Glomerular visceral epithelial cell (primary cell): Measurements from ENCODE around the gene NT5DC2.

Experiments used
- DNase-seq: peaks from one replicate; pipeline ENCODE4 v3.0.0-alpha.2; 2016; ENCODE audit errors: extremely low spot score

The NT5DC2 gene

DNA sequence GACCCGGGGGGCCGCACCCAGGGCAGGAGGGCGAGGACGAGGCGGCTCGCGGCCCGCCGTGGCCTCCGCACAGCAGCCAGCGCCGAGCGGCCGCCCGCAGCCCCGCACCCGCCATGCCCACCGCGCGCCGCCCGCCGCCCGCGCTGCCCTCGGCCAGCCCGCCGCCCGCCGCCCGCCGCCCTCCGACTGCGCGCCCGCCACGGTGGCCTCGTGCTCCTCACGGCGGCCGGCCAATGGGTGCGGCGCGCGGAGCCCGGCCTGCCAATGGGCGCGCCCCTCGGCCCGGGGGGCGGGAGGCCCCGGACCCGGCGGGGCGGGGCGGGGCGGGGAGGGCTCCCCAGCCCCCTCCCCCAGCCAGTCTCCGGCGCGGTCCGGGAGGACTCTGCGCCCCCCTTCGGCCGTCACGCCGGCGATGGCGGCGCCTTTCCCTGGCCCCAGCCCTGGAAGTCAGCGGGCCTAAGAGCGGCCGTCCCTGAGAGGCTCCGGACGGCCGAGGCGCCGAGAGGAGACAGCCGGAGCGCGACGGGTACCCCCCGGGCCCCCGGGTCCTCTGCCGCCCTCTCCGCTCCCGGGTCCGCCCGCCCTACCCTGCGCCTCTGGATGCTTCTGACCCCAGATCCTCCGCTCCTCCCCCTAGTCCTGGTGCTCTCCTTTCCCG, at the start of gene NT5DC2:
Gene NT5DC2, minus strand, starts transcription at position 235 of the 658 bp plus-strand sequence. Its CDS starts 120 bp downstream, at position 115.
- peak; percentile 84 for DNase-seq

DNA sequence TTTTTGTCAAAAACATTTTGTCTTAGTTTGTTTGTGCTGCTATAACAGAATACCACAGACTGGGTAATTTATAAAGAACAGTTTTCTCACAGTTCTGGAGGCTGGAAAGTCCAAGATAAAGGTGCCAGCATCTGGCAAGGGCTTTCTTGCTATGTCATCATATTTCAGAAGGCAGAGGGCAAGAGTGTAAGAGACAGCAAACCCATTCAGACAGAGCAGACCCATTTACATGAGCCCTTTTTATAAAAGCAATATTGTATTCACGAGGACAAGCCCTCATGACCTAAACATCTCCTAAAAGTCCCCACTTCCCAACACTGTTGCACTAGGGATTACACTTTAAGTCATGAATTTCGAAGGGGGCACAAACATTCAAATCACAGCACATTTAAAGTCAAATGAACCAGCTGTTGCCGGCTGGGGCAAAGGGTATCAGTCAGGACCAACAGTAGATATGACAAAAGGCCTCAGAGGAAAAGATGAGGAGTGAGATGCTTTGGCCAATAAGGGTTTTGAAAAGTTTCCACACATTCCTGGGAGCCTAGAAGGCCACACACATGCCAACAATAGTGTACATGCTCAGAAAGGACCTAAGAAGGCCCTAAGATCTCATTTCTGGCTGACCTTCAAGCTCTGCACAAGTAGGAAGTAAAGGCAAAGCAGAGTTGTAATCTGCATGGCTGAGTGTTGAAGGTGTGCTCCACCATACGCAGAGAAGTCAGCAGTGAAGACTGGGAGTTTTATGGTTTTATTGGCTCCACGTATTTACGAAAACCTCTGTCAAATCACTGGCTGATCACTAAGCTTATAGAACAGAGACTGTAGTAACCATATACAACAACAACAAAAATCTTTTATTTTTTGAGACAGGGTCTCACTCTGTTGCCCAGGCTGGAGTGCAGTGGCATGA, 40.7 kb upstream of the NT5DC2 start:
- DNase-seq, result no peak

DNA sequence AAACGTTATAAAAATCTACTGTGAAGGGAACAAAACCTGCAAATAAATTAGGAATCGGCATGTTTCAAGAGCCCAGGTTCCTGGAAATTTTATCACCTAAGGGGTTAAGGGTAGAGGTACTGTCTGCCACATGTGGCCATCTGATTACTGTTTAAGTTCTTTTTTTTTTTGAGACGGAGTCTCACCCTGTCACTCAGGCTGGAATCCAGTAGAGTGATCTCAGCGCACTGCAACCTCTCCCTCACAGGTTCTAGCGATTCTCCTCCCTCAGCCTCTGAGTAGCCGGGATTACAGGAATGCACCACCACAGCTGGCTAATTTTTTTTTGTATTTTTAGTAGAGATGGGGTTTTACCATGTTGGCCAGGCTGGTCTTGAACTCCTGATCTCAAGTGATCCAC, 38.6 kb upstream of the NT5DC2 start:
- DNase-seq, result no peak

DNA sequence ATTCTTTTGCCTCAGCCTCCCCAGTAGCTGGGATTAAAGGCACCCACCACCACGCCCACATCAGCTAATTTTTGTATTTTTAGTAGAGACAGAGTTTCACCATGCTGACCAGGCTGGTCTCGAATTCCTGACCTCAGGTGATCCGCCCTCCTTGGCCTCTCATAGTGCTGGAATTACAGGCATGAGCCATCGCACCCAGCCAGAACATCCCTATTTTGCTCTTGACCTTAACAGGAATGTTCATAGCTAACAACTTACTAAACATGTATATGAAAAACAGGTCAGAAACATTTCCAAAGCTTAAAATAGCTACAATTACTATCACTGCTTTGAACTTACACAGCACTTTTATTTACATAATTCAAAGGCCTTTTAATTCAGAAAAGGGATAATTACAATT, 36.4 kb upstream of the NT5DC2 start:
- DNase-seq, result no peak

DNA sequence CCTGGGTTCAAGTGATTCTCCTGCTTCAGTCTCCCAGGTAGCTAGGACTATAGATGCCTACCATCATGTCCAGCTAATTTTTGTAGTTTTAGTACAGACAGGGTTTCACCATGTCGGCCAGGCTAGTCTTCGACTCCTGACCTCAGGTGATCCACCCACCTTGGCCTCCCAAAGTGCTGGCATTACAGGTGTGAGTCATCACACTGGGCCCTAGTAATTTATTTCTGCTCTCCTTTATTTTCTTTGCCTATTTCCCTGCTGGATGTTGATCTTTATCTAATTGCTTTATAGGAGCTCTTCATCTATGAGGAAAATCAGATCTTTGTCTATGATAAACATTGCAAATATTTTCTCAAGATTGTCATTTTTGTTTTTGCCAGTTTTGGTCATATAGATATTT, 34.4 kb upstream of the NT5DC2 start:
- DNase-seq, result no peak

DNA sequence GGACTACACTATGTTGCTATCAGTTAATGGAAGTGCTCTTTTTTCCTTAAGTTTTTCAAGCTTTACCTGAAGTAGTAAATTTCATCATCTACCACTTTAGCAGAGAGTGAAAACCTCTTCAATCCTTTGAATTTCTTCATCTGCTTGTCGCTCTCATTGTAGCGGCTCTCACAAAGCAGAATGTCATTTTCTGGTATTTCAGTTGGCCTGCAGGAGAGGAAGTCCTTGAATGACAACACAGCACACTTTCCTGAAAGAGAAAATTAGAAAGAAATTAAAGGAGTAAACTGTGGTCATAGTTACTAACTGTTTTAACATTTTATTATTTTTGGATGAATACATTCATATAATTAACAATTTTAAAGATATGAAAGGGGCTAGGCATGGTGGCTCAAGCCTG, 30.3 kb upstream of the NT5DC2 start:
- DNase-seq, result no peak

DNA sequence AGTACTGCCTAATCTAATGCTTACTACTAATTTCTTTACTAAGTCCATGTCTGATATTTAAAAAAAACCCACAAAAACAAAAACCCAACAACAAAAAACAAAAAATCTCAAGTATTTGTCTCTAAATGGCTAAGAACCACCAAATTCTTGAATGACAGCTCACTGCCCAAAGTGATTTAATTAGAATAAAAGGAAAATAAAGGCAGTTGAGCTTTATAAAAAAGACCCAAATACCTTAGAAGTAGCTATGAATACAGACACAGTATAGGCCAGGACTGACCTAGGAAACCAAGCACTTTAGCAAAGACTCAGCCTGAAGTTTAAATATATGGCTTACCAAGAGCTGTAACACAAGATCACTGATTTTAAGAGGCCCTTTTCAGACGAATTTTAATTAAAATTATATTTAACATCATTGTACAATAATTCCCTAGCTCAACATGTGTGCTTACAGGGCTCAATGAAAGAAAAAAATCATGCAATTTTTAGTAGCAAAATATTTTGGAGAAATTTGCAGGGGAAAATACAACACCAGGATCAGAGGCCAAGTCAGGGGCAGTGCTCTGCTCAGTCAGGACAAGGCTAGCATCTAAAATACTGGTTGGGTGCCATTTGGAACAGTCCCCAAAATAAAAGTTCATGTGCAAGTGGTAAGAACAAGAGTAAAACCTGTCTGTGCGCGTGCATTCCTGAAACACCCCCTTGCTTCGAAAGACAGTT, 27.5 kb upstream of the NT5DC2 start:
- DNase-seq, result no peak

DNA sequence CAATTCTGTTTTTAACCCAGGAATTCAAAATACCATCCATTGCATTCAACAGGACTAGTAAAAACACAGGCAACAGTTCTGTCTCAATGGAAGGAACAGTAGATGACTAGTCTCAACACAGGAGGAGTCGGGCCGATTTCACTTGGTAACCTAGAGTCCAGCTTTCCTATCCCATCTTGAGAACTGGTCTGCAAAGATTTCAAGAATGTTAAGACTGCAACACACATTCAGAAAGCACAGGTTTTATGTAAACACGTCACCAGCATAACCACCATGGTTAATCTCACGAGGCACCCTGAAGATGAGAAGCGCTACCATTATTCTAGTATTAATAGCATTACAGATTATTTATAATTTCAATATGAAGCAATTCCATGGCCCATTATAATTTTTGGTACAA, 24.8 kb upstream of the NT5DC2 start:
- DNase-seq, result no peak

DNA sequence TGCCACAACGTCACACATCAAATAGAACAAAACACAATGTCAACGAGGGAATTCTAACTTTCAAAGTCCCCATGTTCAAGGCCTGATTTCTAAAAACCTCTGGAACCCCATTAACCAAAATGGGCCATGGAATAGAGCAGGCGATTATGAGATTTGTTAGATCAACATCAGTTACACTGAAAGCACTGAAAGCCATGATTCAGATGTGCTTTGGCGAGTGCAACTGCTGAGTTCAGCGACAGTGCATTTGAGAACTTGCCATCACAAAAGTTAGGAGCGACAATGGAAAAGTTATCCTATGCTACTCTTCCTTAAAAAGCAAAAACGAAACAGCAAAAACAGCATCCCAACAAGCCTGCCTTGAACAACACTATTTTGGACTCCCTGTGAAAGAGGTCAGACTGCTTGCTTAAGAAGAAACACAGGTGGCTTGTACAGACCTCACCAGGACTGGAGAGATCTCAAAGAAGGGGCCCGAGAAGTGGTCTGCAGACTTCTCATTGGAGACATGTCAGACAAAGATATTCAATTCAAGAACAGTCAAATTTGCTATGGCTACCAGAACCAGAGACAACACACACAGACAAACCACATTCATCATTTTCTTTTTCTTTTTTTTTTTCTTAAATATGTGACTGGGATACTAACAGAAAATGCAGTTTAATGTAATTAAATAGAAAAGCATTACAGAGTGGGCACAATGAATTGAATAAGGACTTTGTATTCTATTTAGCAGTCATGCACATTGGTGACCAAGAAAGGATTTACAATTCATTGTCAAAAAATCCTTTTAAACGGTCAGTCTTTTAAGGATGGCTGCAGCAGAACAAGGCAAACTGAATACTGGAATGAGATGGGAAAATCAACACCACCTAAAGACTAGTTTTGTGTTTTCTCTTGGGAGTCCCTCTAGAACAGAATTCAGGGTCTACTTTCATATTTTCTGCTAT, 23.6 kb upstream of the NT5DC2 start:
- no peak for DNase-seq

DNA sequence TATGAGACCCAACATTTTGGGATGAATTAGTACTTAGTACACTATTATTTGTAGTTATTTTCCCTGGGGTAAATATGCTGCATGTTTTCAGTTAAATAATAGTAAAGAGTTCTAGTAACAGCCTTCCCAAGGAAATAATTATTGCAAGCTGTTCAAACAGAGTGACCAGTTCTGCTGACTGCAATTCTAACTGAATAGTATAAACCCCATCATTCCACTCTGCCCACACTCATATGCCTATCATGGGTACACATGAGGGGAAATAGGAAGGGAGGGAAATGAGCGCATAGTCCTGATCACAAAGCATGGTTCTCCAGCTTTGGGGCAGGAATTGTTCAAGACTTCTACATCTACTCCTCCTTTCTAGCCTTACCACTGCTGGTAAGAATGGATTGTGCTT, 21.4 kb upstream of the NT5DC2 start:
- DNase-seq, result no peak

DNA sequence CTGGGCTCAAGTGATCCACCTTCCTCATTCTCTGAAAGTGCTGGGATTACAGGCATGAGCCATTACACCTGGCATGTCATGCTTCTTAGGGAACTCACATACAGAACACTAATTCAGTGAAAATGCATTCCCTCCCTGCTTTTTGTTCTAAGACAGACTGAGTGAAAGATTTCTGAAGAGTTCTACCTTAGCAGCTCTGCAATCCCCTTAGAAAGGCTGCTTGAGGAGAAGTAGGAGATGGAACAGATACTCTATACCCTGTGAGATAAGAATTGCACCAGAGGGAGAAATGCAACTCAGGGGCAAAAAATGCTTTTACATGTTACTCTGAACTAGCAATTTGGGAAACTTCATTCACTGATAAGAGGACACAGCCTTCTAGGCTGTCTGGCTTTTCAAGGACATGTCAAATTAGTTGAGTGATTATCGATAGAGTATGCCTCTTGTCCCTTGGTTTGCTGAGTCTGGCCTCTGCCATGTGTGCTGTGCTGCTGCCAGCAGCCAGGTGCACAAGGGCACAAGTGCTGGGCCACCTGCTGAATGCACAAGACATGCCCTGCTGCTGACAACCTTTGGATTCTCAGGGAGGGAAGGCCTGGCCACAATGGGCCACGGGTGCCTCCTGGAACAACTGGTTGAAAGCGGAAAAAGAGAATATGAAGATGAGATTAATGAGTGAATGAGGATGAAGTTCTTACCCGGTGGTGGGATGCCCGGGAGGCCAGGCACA, 20.5 kb upstream of the NT5DC2 start:
- no peak for DNase-seq

DNA sequence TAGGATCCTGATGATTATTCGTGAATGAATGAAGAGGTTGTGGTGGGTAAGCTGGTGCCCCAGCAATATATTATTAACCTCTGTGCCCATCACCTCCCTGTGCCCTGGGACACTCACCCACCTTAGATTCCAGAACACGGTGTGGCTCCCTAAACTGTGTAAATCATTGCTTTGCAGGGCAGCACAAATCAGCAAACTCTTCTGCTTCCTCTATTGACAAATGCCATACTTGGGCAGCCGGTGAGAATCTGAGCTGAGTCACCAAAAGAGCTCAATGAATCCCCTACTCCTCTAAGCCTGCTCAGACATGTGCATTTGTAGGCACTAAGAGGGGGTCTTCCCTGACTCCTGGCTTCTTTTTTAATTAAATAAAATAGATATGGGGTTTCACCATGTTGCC, 18.4 kb upstream of the NT5DC2 start:
- no peak for DNase-seq

DNA sequence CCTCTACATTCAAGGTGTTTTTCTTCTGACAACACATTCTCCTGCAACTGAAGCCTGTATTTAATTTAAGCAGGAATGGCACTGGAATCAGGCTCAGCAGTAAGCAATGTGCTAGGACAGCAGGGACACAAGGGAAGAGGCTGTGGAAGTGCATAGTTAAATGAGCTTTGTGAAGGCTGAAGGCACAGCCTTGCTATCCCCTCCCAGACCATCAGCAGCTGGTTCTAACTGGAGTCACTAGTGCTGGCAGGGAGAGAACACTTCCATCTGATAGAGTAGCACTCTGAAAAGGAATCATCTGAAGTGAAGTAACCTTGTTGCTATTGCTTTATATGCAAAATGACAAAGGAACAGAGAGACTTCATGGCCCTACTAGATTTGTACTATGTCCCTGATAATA, 17.5 kb upstream of the NT5DC2 start:
- DNase-seq, result no peak

DNA sequence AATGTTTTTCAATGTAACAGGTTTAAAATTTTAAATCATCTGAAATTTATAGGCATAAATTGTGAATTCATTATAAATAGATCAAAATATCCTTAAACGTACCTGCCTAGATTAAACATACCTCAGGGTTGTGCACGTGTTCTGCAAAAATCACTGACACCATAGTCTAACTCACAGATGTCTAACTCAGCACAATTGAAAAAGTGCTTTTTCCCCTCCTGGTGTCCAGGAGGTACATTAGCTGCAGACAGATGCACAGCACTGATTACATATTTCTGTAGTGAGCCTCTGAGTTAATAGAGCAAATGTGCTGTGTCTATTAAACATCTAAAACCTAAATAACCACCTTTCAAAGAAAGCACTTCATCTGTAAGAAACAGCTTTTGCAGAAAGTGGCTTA, 13.5 kb upstream of the NT5DC2 start:
- DNase-seq, result no peak

DNA sequence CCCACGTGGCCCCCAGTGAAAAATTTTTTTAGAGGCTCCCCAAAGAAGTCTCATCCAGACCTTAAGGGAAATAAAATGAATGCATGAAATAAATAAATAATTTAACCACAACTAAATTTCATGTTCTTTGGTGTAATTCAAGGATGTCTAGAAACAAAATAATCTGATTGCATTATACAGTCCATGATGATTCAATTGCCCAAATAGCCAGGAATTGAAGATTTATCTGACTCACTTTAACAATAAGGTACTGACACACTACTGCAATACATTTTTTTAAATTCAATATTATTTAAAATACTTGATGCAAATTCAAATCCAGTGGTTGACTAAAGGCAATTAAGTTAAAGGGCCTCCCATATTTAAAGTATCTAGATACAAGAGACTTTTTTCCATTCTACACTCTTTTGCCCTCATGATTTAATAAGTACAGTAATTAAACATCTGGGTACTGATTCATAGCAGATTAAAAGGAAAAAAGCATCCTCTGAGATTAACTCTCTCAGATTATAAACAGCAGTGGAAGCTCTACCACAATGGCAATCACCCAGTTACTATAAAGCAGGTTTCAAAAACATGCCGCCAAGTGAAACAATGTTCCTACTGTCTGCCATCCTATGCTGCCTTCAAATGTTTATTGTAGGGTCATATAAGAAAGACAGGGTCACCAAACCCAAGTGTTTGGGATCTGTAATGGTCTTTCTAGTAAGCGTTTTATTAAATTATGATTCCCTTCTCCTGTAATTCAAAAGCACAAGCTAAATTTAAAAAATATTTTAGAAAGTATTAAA, 12.6 kb upstream of the NT5DC2 start:
- DNase-seq, result no peak

DNA sequence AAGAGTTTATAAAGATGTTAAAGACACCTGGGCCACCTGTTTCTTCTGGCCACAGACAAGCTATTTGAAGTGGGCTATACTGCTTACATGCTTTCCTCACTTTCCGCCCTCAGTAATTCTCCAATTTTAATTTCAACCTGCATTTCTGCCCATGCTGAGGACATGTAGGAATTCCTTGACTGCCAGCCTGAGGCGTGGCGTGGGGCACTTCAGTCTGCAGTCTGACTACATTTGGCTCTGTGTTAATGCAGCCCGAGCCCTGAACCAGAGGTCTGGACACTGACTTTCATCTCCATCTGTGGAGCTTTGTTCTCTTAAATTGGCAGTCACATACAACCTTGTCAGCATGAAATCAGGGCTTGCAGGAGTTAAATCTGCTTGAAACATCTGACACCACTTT, 11.3 kb upstream of the NT5DC2 start:
- no peak for DNase-seq

DNA sequence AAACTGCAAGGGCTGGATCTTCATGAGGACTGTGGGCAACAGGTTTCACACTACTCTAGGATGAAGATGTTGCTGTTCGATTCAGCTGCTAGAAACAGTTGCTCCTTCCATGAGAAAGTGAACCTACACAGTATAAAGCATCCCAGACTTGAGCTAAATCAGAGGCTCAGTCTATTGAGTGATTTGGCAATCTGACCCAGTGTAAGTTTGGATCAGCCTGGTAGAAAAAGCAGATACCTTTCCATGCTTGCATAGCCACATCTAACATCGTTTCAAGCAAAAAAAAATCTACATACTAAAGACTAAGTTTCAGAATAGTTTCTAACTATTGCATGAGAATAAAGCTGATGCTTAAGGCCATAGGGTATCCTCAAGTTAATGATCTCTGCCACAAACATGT, 7.4 kb upstream of the NT5DC2 start:
- no peak for DNase-seq

DNA sequence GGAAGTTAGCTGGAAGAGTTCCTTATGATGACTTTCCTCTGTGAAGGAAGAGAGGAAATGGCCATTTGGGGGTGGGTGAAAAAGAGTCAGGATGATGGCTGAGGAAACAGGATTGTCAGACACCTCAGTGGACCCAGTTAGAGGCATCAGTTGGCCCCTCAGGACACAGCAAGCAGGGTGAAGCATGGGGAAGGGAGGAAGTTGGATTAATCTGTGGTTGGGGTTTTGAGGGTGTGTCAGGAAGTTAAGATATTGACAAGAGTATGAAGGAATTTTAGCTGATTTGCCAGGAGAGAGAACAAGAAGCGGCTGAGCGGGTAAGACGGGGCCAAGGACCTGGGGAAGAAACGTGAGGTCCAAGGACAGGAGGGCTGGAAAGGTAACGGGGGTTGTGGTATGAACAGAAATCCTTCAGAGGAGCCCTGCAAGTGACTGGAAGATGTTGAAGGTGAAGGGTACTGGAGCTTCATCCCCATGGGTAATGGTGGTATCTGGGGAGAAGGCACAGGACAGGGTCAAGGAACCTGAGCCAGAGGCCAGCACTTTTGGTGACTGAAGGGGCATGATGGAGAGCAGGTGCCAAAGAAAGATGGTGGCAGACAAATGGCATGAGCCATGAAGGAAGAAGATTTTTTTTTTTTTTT, 5.5 kb upstream of the NT5DC2 start:
- no peak for DNase-seq

DNA sequence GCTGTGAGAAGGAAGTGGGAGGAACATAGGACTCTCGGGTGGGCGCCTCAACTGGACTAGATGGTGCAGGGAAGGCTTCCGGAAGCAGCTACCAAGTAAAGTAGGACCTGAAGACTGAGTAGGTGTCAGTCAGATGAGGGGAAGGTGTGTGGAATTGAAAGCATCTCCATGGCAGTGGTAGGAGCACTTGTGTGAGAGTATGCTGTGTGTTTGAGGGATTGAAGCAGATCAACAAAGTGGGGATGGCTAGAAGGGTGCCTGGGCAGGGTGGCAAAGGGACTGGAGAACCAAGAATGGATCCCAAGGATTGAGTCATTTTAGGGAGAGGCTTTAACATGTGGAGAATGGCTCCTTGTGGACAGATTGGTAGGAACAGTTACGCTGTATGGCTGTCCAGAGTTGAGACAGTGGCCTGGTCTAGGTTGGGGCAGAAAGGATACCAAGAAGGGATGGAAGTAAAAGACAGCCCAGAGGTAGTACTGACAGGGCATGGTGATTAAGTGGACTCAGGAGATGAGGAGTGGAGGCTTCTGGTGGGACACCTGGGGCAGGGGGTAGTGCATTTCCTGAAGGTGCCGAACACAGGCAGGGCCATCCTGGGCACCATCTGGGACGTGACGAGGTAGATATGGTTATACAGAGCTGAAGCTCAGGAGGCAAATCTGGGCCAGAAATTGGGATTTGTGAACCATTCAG, 4.2 kb upstream of the NT5DC2 start:
- no peak for DNase-seq
